OCI-M2 (cell line): ENCODE data around the gene CAPN9.
"Not testable (repeated sequence)": the region's sequence is repeated elsewhere in the genome, so short reads cannot be mapped to it uniquely, and the experiment has no call there.

Source experiments
- DNase-seq: peaks from one replicate; lab custom pipeline; 2025; ENCODE audit not compliant: unreplicated experiment; lab: John Stamatoyannopoulos, UW

The CAPN9 gene

GRCh38 chr1:230709619-230710542, 37.3 kb upstream of the CAPN9 start:
- no peak for DNase-seq

DNA sequence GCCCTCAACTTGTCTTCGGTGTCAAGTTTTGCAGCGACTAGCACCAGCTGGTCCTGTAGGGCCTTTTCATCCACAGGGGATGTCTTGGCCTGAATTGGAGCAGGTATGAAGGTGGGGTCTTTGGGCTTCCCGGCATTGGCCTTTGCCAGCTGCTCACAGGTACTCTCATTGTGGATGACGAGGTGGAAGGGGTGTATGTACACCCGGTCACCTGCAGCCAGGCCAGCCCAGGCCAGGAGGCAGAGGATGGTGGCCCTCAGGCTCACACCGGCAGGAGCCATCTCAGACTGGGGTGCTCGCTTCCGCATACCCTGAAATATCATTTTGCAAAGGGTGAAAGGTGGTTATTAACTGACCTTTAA, 36.7 kb upstream of the CAPN9 start:
- DNase-seq, result no peak

DNA sequence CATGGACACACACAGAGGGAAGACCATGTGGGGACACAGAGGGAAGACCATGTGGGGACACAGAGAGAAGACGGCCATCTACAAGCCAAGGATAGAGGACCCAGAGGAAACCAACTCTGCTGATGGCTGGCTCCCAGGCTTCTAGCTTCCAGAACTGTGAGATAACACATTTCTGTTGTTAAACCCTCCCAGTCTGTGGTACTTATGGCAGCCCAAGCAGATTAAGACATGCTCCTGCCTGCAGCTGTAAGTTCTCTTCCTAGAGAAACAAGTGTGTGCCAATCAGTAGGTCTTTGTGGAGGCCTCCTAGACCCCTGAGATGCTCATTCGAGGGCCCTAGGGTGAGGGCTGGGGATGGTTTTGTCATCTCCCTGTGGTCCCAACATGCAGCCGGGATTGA, 35.9 kb upstream of the CAPN9 start:
- no peak for DNase-seq

- no peak for DNase-seq
Observed at GRCh38 chr1:230712470-230712942, 34.7 kb upstream of the CAPN9 start.

DNA sequence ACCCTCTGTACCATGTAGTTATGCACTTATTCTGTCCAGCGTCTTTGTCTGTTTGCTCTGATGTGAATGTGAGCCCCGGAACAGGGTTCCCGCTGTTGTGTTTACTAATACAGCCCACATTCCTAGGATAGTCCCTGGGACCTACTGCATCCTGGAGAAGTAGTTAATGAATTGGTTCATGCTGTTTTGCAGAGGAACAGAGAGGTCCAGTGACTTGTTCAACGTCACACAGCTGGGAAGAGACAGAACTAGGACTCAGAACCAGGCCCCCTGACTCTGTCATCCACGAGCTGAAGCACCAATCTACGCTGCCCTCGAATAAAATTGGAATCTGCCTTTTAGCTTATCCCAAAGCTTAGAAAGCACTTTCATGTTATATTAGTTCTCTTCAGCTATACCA, 34.0 kb upstream of the CAPN9 start:
- no peak for DNase-seq

DNA sequence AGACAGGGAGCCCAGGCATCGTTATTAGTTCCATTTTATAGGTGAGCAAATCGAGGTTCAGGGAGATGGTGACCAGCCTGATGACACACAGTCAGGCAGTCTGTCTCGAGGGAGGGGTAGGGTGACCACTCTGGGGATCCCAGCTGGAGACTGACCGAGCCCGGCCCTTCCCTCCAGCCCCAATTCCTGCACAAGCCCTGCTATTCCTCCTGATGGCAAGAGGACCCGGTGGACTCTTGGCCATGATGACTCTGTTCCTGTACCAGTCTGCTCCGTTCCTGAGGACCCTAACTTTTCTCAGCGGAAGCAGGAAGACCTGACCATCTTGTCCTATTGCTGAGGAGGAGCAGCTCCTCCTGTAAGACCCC, 33.7 kb upstream of the CAPN9 start:
- DNase-seq, result no peak

- DNase-seq, result no peak
Observed at GRCh38 chr1:230713915-230714764, 33.0 kb upstream of the CAPN9 start, which contains the start of gene AGT. Gene AGT, minus strand, starts transcription at chr1:230714122. Its CDS starts 3,299 bp downstream, at chr1:230710823.

DNA sequence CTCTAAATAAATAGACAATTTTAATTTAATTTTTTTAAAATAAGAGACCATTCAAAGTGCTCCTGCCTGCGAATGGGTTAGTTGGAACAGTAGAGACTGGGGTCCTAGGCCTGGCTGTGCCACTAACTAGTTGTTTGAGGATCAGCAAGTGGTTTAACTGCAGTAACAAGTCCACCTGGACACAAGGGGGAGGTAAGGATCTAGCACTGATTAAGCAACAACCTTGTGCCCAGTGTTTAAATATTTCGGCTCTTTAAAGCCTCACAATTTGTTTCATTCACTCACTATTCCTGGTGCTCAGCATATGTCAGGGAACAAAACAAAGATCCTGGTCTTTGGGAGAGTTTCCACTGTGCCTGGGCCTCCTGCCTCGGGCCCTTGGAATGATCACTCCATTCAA, 31.7 kb upstream of the CAPN9 start:
- no peak for DNase-seq

DNA sequence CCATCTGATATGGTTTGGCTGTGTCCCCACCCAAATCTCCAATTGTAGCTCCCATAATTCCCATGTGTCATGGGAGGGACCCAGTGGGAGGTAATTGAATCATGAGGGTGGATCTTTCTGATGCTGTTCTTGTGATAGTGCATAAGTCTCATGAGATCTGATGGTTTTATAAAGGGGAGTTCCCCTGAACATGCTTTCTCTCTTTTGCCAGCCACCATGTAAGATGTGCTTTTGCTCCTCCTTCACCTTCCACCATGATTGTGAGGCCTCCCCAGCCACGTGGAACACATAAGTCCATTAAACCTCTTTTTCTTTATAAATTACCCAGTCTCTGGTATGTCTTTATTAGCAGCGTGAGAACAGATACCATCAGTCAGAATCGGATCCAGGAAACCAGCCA, 30.7 kb upstream of the CAPN9 start:
- DNase-seq, result not testable (repeated sequence)

DNA sequence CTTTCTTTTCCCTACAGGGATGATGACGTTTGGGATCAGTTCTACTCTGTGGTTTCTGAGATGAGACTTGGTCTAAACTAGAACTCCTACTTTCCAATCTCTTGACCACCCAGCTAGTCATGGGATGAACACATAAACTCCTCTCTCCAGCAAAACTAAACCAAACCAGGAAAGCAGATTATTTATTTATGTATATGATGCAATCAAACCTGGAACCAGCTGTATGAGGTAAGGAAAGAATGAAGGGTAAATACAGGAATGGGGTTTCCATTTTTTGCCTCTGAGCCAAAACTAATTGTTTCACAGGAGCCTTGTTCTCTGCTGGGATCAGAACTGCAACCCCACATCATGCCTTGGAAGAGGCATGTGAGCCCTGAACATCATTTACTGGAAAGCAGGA, 29.9 kb upstream of the CAPN9 start:
- no peak for DNase-seq

GRCh38 chr1:230721849-230722522, 25.2 kb upstream of the CAPN9 start:
- DNase-seq, result not testable (repeated sequence)

DNA sequence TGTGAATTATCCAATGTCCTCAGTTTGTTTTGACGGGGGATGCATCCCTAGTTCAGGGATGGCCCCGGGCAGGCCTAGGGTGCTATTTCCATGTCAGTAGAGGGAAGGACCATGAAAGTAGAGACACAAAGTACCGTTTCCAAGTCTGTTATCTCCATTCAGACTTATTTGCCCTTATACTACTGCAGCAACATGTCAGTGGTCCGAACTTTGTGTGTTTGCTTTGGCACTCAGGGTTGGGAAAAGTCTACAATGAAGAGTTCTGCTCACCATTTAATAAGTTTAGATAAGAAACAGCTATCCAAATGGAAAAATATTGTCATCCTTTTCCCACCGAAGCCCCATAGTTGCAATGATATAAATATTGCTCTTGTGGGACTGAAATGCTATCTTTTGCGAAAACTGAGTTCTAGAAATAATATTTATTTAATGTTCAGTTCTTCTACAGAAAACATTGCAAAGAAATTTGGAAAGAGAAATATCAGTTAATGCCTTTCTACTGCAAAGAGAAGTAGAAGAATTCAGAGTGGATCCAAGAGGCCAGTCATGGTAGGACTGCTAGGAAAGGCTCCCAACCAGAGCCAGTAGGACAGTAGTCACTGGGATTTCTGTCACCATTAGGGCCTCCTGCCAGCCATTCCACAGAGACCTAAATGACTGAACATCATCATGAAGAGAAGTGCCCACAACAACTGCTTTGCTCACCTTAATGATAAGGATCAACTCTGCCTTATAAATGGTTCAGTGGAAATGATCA, 21.8 kb upstream of the CAPN9 start:
- DNase-seq, result no peak

- DNase-seq, result no peak
Observed at GRCh38 chr1:230728710-230729392, 18.3 kb upstream of the CAPN9 start.

DNA sequence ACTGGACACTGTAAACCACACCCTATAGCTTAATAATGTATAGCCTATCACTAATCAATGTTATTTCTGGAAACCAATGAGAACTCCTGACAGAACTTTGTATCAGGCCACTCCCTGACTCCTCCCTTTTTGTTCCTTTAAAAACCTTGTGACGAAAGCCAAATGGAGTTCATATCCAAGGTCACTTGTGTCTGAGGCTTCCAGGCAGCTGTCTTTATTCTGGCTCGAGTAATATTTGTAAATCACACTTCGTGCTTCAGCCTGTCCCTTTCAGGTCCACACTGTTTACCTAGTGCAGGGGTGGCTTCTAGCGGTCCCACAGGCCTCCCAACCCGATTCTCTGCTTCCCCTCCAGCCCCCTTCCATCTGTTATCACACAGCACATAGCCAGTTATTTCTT, 16.2 kb upstream of the CAPN9 start:
- no peak for DNase-seq

GRCh38 chr1:230735447-230735846, 11.7 kb upstream of the CAPN9 start:
- no peak for DNase-seq

GRCh38 chr1:230737622-230738262, 9.4 kb upstream of the CAPN9 start:
- no peak for DNase-seq

DNA sequence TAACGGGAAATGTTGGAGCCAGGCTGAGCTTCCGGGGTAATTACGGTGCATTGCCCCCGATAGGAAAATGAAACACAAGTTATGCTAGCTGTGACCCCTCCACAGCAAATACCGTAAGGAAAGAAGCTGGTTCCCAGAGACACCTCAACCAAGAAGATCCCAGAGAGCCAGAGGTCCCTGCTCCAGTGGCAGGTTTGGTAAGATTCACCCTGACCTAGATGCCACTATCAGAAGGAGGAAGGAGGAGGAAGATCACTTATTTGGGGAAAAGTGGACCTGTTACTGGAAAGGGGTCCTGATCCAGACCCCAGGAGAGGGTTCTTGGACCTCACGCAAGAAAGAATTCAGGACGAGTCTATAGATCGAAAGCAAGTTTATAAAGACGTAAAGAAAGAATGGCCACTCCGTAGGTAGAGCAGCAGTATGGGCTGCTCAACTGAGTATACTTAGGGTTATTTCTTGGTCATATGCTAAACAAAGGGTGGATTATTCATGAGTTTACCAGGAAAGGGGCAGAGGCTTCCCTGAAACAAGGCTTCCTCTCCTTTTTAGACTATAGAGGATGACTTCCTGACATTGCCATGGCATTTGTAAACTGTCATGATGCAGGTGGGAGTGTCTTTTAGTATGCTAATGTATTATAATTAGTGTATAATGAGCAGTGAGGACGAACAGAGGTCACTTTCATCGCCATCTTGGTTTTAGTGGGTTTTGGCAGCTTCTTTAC, 7.5 kb upstream of the CAPN9 start:
- DNase-seq, result no peak

GRCh38 chr1:230743899-230744298, 3.3 kb upstream of the CAPN9 start:
- DNase-seq, result no peak

DNA sequence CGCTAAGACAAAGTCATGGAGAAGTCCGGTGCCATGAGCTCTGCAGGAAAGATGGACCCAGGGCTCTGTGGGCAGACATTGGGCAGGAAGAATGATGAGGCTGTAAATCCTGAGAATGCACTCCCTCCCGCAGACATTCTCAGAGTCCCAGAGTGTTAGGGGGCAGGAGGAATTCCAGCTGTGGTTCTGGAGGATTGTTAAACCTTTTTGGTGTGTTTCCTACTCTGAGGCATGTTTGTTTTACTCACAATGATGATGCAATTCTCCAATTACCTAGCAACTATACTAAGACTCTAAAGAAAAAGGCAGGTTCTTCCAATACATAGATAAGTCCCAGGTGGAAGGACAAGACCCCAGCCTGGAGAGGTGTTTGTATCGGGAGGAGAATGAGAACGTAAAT, 2.8 kb upstream of the CAPN9 start:
- DNase-seq, result no peak
